ENCODE results near the gene SACM1L.
A peak's percentile ranks its signal among the peaks of the same experiment; 100 is the strongest.

The SACM1L gene

DNA sequence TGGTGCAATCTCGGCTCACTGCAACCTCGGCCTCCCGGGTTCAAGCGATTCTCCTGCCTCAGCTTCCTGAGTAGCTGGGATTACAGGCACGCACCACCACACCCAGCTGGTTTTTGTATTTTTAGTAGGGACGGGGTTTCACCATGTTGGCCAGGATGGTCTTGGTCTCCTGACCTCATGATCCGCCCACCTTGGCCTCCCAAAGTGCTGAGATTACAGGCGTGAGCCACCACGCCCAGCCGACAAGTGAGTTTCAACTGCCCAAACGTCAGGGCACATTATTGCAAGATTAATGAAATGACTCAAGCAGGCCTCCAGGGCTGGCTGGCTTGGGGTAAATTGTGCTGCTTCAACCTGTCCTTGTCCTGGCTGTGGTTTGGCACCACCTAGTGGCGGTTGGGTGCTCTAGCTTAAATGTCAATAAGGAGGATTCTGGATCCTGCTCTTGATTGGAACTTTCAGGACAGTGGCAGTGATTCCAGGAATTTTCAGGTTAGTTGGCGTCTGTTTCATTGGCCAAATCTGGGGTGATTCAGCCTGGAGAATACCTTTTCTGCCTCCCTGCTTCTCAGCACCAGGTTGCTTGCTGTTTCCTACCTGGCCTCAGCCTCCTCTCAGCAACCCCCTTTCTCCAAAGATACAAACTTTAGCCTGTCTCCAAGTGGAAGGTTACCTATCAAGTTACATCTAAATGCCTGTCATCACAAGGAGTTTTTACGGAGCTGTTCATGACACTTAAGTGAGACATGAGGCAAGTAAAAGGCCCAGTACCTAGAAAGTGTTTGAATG, 32.4 kb upstream of the SACM1L start:
- Histone ChIP-seq H3K4me1 (ENCODE audit: low read length) (peaks cover 71% of the 10 kb centered on the region), H3K36me3 (replicated peaks; ENCODE audit: insufficient read depth, low read length) (no peaks in the 10 kb centered on the region), H3K9me3 (replicated peaks; ENCODE audit: insufficient read depth, low read length) (no peaks in the 10 kb centered on the region), H3K4me3 (ENCODE audit: low read length) (no peak overlapping the region), H3K27ac (ENCODE audit: low read length) (peak overlapping the region; percentile 94), H2AFZ (ENCODE audit: low read length) (no peak overlapping the region), H3K4me2 (ENCODE audit: low read depth, low read length) (peak overlapping the region; percentile 69; the same call in 1 of the 2 replicates), H3F3A (ENCODE audit: insufficient read depth, low read length) (peaks cover 70% of the 10 kb centered on the region), H3K9me2 (replicated peaks; ENCODE audit: insufficient read depth, low read length) (no peaks in the 10 kb centered on the region), H3K79me2 (ENCODE audit: low read length) (peaks cover 88% of the 10 kb centered on the region), H3K27me3 (replicated peaks; ENCODE audit: insufficient read depth, low read length) (no peaks in the 10 kb centered on the region), H3K9ac (ENCODE audit: low read length) (peak overlapping the region; percentile 58), H4K20me1 (ENCODE audit: insufficient read depth, low read length) (peaks cover 25% of the 10 kb centered on the region)
- TF ChIP-seq EZH2phosphoT487 (IDR thresholded peaks at IDR 0.05; ENCODE audit: low read length) = no peak
- TF ChIP-seq, protein P1, sequence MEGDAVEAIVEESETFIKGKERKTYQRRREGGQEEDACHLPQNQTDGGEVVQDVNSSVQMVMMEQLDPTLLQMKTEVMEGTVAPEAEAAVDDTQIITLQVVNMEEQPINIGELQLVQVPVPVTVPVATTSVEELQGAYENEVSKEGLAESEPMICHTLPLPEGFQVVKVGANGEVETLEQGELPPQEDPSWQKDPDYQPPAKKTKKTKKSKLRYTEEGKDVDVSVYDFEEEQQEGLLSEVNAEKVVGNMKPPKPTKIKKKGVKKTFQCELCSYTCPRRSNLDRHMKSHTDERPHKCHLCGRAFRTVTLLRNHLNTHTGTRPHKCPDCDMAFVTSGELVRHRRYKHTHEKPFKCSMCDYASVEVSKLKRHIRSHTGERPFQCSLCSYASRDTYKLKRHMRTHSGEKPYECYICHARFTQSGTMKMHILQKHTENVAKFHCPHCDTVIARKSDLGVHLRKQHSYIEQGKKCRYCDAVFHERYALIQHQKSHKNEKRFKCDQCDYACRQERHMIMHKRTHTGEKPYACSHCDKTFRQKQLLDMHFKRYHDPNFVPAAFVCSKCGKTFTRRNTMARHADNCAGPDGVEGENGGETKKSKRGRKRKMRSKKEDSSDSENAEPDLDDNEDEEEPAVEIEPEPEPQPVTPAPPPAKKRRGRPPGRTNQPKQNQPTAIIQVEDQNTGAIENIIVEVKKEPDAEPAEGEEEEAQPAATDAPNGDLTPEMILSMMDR (IDR thresholded peaks at IDR 0.05; ENCODE audit: low read length) = peak; percentile 91
- DNase-seq = peak; percentile 92

- peaks cover 86% of the 10 kb centered on the region for H3K79me2 ChIP-seq (ENCODE audit: low read length)
- peak; percentile 86 for DNase-seq
- peaks cover 61% of the 10 kb centered on the region for H3K4me1 ChIP-seq (ENCODE audit: low read length)
Observed at GRCh38 chr3:45657853-45658252, 31.3 kb upstream of the SACM1L start.

GRCh38 chr3:45659661-45660566, 29.3 kb upstream of the SACM1L start:
- Histone ChIP-seq H3F3A (ENCODE audit: insufficient read depth, low read length) (peaks cover 61% of the 10 kb centered on the region), H3K27me3 (replicated peaks; ENCODE audit: insufficient read depth, low read length) (no peaks in the 10 kb centered on the region), H2AFZ (ENCODE audit: low read length) (no peak overlapping the region), H3K36me3 (replicated peaks; ENCODE audit: insufficient read depth, low read length) (no peaks in the 10 kb centered on the region), H3K4me3 (ENCODE audit: low read length) (no peak overlapping the region), H3K9ac (ENCODE audit: low read length) (no peak overlapping the region), H4K20me1 (ENCODE audit: insufficient read depth, low read length) (peaks cover 9% of the 10 kb centered on the region; the same call in 1 of the 2 replicates), H3K4me1 (ENCODE audit: low read length) (peaks cover 55% of the 10 kb centered on the region), H3K79me2 (ENCODE audit: low read length) (peaks cover 84% of the 10 kb centered on the region), H3K27ac (ENCODE audit: low read length) (peak overlapping the region; percentile 40; the same call in 1 of the 2 replicates), H3K9me3 (replicated peaks; ENCODE audit: insufficient read depth, low read length) (no peaks in the 10 kb centered on the region), H3K4me2 (ENCODE audit: low read depth, low read length) (peak overlapping the region; percentile 23; the same call in 1 of the 2 replicates), H3K9me2 (replicated peaks; ENCODE audit: insufficient read depth, low read length) (no peaks in the 10 kb centered on the region)
- no peak for TF ChIP-seq EZH2 (optimal IDR thresholded peaks at IDR 0.05; ENCODE audit: low read depth, low read length)
- TF ChIP-seq, protein P1 (IDR thresholded peaks at IDR 0.05; ENCODE audit: low read length) = peak; percentile 94
- TF ChIP-seq EZH2phosphoT487 (IDR thresholded peaks at IDR 0.05; ENCODE audit: low read length) = no peak
- DNase-seq = peak; percentile 36

More at GRCh38 chr3:45657853-45658252, 31.3 kb upstream of the SACM1L start:
- peak overlapping the region; percentile 58 for H3K9ac ChIP-seq (ENCODE audit: low read length)
- no peaks in the 10 kb centered on the region for H3K9me2 ChIP-seq (replicated peaks; ENCODE audit: insufficient read depth, low read length)
- H3K9me3 ChIP-seq (replicated peaks; ENCODE audit: insufficient read depth, low read length) = no peaks in the 10 kb centered on the region
- peaks cover 16% of the 10 kb centered on the region; the same call in 1 of the 2 replicates for H4K20me1 ChIP-seq (ENCODE audit: insufficient read depth, low read length)
- no peaks in the 10 kb centered on the region for H3K36me3 ChIP-seq (replicated peaks; ENCODE audit: insufficient read depth, low read length)
- no peak overlapping the region for H2AFZ ChIP-seq (ENCODE audit: low read length)
- H3K27ac ChIP-seq (ENCODE audit: low read length) = peak overlapping the region; percentile 94
- peaks cover 61% of the 10 kb centered on the region for H3F3A ChIP-seq (ENCODE audit: insufficient read depth, low read length)
- H3K4me3 ChIP-seq (ENCODE audit: low read length) = no peak overlapping the region
- H3K27me3 ChIP-seq (replicated peaks; ENCODE audit: insufficient read depth, low read length) = no peaks in the 10 kb centered on the region
- H3K4me2 ChIP-seq (ENCODE audit: low read depth, low read length) = peak overlapping the region; percentile 76
- no peak for TF ChIP-seq EZH2 (optimal IDR thresholded peaks at IDR 0.05; ENCODE audit: low read depth, low read length)

All from MM.1S (cell line).